Astrocyte (in vitro differentiated cells and primary cell): ENCODE measurements around the gene CDH23. TPM values are rescaled to one million over a fixed set of nuclear protein-coding genes. Genes with fewer than 3 reads are reported as not detected.

Experiments used
- DNase-seq: peaks from one replicate; pipeline ENCODE4 v3.0.0-alpha.2; 2010; ENCODE audit warnings: low read depth
- FAIRE-seq: peaks from 2 replicates; lab custom pipeline; 2011; peaks lifted over from hg19 to GRCh38; lab: Jason Lieb, UNC
- H2AFZ ChIP-seq: 2 replicates; pipeline ENCODE4 v1.6.0; 2012; ENCODE audit warnings: low read depth, low read length, inconsistent platforms
- H3K27ac ChIP-seq: 2 replicates; pipeline ENCODE4 v1.5.1; 2011; ENCODE audit warnings: low read depth, low read length, inconsistent platforms
- H3K27me3 ChIP-seq: 2 replicates; pipeline ENCODE4 v1.6.0; 2011; ENCODE audit warnings: low read length, inconsistent platforms; ENCODE audit not compliant: insufficient read depth
- H3K36me3 ChIP-seq: 2 replicates; pipeline ENCODE4 v1.5.1; 2011; ENCODE audit warnings: low read length, inconsistent platforms; ENCODE audit not compliant: insufficient read depth
- H3K4me1 ChIP-seq: 2 replicates; pipeline ENCODE4 v1.5.1; 2011; ENCODE audit warnings: low read length, inconsistent platforms; ENCODE audit not compliant: insufficient read depth
- H3K4me2 ChIP-seq: 2 replicates; pipeline ENCODE4 v1.6.0; 2012; ENCODE audit warnings: low read length, inconsistent platforms
- H3K4me3 ChIP-seq: 2 replicates; pipeline ENCODE4 v1.5.1; 2011; ENCODE audit warnings: low read depth, mild to moderate bottlenecking, low read length, inconsistent platforms; ENCODE audit not compliant: insufficient read depth
- H3K79me2 ChIP-seq: 2 replicates; pipeline ENCODE4 v1.6.0; 2012; ENCODE audit warnings: mild to moderate bottlenecking, low read length, inconsistent platforms; ENCODE audit not compliant: insufficient read depth
- H3K9ac ChIP-seq: 2 replicates; pipeline ENCODE4 v1.6.0; 2012; ENCODE audit warnings: mild to moderate bottlenecking, low read length, inconsistent platforms
- H3K9me3 ChIP-seq: 2 replicates; pipeline ENCODE4 v1.5.1; 2012; ENCODE audit warnings: low read depth, mild to moderate bottlenecking, low read length, inconsistent platforms; ENCODE audit not compliant: insufficient read depth
- H4K20me1 ChIP-seq: 2 replicates; pipeline ENCODE4 v1.6.0; 2012; ENCODE audit warnings: low read length, inconsistent platforms; ENCODE audit not compliant: insufficient read depth
- H3K27ac Mint-ChIP-seq: one replicate; pipeline ENCODE4 v1.8.0; 2021; ENCODE audit warnings: mild to moderate bottlenecking, mixed read lengths; ENCODE audit not compliant: unreplicated experiment
- H3K27me3 Mint-ChIP-seq: one replicate; pipeline ENCODE4 v1.8.0; 2021; ENCODE audit warnings: low read depth, mixed read lengths; ENCODE audit not compliant: unreplicated experiment
- H3K36me3 Mint-ChIP-seq: one replicate; pipeline ENCODE4 v1.8.0; 2021; ENCODE audit warnings: low read depth, mixed read lengths; ENCODE audit not compliant: unreplicated experiment
- H3K4me1 Mint-ChIP-seq: one replicate; pipeline ENCODE4 v1.8.0; 2021; ENCODE audit warnings: low read depth, mixed read lengths; ENCODE audit not compliant: unreplicated experiment
- H3K4me3 Mint-ChIP-seq: one replicate; pipeline ENCODE4 v1.8.0; 2021; ENCODE audit warnings: mild to moderate bottlenecking, moderate library complexity, mixed read lengths; ENCODE audit not compliant: unreplicated experiment
- H3K9me3 Mint-ChIP-seq: one replicate; pipeline ENCODE4 v1.8.0; 2021; ENCODE audit warnings: mild to moderate bottlenecking, mixed read lengths; ENCODE audit not compliant: unreplicated experiment
- EZH2 ChIP-seq: IDR thresholded peaks from 2 replicates; pipeline ENCODE4 v1.6.1; 2012; ENCODE audit warnings: mild to moderate bottlenecking, low read length, inconsistent platforms; ENCODE audit not compliant: insufficient read depth
- total RNA-seq: library from RNA; stranded (reverse); gene quantifications from 2 replicates; pipeline ENCODE4 v1.2.1, GENCODE V29; 2021
- TF ChIP-seq, protein P1 (sequence below): IDR thresholded peaks from 2 replicates; pipeline ENCODE4 v1.5.1; 2011; ENCODE audit warnings: low read depth, mild to moderate bottlenecking, inconsistent platforms, low read length, moderate library complexity; ENCODE audit not compliant: insufficient read depth

Gene CDH23
- total RNA-seq, 1 donor from 2014 or later = not detected

DNA sequence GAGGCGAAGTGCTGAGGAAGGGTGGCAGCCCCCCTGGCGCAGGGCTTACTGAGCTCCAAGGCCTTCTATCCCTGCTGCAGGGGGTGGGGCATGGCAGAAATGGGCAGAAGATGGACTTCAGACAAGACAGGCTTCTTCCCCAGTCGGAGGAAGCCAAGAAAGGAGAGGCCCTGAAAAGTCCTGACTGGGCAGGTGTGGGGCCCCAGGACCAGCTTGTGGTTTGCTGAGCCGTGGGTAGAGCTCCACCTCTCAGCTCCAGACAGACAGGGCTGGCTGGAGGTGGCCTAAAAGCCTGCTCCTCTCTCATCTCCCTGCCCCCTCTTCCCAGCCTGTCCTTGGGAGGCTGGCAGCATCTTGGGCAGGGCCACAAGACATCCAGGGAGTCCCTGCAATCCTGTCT is 255.2 kb downstream of the CDH23 start:
- Histone ChIP-seq H3K4me2 (no peak overlapping the region), H2AFZ (no peak overlapping the region), H3K36me3 (no peaks in the 10 kb centered on the region), H4K20me1 (no peaks in the 10 kb centered on the region), H3K9me3 (no peaks in the 10 kb centered on the region), H3K9ac (no peak overlapping the region), H3K27me3 (peaks cover 8% of the 10 kb centered on the region), H3K79me2 (no peaks in the 10 kb centered on the region), H3K27ac (no peak overlapping the region), H3K4me3 (no peak overlapping the region), H3K4me1 (no peaks in the 10 kb centered on the region)
- TF ChIP-seq, protein P1, sequence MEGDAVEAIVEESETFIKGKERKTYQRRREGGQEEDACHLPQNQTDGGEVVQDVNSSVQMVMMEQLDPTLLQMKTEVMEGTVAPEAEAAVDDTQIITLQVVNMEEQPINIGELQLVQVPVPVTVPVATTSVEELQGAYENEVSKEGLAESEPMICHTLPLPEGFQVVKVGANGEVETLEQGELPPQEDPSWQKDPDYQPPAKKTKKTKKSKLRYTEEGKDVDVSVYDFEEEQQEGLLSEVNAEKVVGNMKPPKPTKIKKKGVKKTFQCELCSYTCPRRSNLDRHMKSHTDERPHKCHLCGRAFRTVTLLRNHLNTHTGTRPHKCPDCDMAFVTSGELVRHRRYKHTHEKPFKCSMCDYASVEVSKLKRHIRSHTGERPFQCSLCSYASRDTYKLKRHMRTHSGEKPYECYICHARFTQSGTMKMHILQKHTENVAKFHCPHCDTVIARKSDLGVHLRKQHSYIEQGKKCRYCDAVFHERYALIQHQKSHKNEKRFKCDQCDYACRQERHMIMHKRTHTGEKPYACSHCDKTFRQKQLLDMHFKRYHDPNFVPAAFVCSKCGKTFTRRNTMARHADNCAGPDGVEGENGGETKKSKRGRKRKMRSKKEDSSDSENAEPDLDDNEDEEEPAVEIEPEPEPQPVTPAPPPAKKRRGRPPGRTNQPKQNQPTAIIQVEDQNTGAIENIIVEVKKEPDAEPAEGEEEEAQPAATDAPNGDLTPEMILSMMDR = no peak
- Mint-ChIP-seq H3K4me3 (no peak overlapping the region), H3K4me1 (peaks cover 6% of the 10 kb centered on the region), H3K27me3 (peaks cover 61% of the 10 kb centered on the region), H3K9me3 (no peaks in the 10 kb centered on the region), H3K36me3 (no peaks in the 10 kb centered on the region), H3K27ac (no peak overlapping the region)
- DNase-seq (no peak), FAIRE-seq (no peak)

DNA sequence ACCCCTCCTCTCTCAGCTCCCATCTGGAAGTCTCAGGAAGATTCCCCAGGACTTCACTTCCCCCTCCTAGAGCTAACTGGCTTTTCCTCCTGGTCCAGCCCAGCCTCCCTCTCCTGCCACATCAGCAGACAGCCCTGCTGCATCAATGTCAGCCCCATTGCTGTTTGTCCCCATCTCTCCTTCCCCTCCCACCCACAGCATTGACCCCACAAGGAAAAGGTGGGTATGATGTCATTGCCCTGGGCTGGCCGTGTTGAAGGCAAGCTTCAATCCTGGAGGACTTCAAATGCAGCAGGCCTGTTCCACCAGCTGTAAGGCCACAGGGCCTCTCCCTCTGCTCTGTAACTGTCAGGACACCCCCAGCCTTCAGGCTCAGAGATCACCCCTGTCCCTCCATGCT is 256.3 kb downstream of the CDH23 start:
- TF ChIP-seq EZH2 = no peak
- TF ChIP-seq, protein P1 = no peak
- Histone ChIP-seq H2AFZ (no peak overlapping the region), H3K9me3 (no peaks in the 10 kb centered on the region), H3K79me2 (no peaks in the 10 kb centered on the region), H3K27ac (no peak overlapping the region), H3K27me3 (peaks cover 8% of the 10 kb centered on the region), H4K20me1 (no peaks in the 10 kb centered on the region), H3K36me3 (no peaks in the 10 kb centered on the region), H3K9ac (no peak overlapping the region), H3K4me1 (no peaks in the 10 kb centered on the region), H3K4me3 (no peak overlapping the region), H3K4me2 (no peak overlapping the region)
- DNase-seq (no peak), FAIRE-seq (no peak)
- peaks cover 9% of the 10 kb centered on the region for H3K4me1 Mint-ChIP-seq
- no peaks in the 10 kb centered on the region for H3K9me3 Mint-ChIP-seq
- peaks cover 63% of the 10 kb centered on the region for H3K27me3 Mint-ChIP-seq
- no peak overlapping the region for H3K4me3 Mint-ChIP-seq
- no peaks in the 10 kb centered on the region for H3K36me3 Mint-ChIP-seq
- H3K27ac Mint-ChIP-seq = no peak overlapping the region

DNA sequence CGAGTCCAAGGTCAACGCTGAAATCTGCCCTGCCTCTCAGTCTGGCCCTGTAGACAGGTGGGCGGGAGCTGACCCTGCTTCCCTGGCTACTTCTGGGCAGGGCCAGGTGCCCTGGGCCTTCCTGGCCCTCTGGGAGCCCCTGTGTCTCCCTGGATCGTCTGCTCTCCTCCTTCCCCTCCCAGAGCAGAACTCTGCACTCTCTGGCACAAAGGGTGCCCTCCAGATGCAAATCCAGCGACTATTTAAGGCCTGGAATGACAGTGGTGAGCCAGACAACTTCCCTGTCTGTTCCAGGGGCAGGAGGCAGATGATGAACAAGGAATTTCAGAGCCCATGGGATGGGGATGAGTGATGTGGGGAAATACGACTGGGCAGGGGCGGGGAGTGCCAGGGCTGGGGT is 259.5 kb downstream of the CDH23 start:
- H3K4me1 Mint-ChIP-seq = peaks cover 9% of the 10 kb centered on the region
- H2AFZ ChIP-seq = no peak overlapping the region
- no peaks in the 10 kb centered on the region for H3K36me3 ChIP-seq
- TF ChIP-seq, protein P1 = no peak
- no peak for TF ChIP-seq EZH2
- peaks cover 17% of the 10 kb centered on the region for H3K27me3 ChIP-seq
- no peak for DNase-seq
- no peak overlapping the region for H3K27ac ChIP-seq
- no peak overlapping the region for H3K4me2 ChIP-seq
- no peak for FAIRE-seq
- H3K27ac Mint-ChIP-seq = no peak overlapping the region
- no peaks in the 10 kb centered on the region for H3K4me1 ChIP-seq
- no peaks in the 10 kb centered on the region for H3K9me3 Mint-ChIP-seq
- no peaks in the 10 kb centered on the region for H3K9me3 ChIP-seq
- no peaks in the 10 kb centered on the region for H3K36me3 Mint-ChIP-seq
- H3K27me3 Mint-ChIP-seq = peaks cover 72% of the 10 kb centered on the region
- no peak overlapping the region for H3K9ac ChIP-seq
- H3K4me3 ChIP-seq = no peak overlapping the region
- H3K4me3 Mint-ChIP-seq = no peak overlapping the region
- H3K79me2 ChIP-seq = no peaks in the 10 kb centered on the region
- no peaks in the 10 kb centered on the region for H4K20me1 ChIP-seq
